ENCODE measurements around the gene ITPR2. TPM values are rescaled to one million over a fixed set of nuclear protein-coding genes. Genes with fewer than 3 reads are reported as not detected.
"Not testable (repeated sequence)": the region's sequence is repeated elsewhere in the genome, so short reads cannot be mapped to it uniquely, and the experiment has no call there.

The ITPR2 gene
- 27.5 TPM for polyA plus RNA-seq

- H3K27me3 Mint-ChIP-seq = no peaks in the 10 kb centered on the region
- H3K9me3 Mint-ChIP-seq = no peaks in the 10 kb centered on the region
- H3K27ac Mint-ChIP-seq = peak within 1 kb of the TSS; percentile 95 to 99 (median 99)
- peak within 1 kb of the TSS; percentile 97 to 99 (median 98) for H3K4me3 Mint-ChIP-seq
- peaks cover 31 to 43% (median 39%) of the 10 kb centered on the region in 3 donors for H3K4me1 Mint-ChIP-seq
- no peaks in the 10 kb centered on the region for H3K36me3 Mint-ChIP-seq
These were observed at the start of gene ITPR2 for GRCh38 chr12:26832822-26833742. Gene ITPR2, minus strand, starts transcription at chr12:26833194. Its CDS starts 413 bp downstream, at chr12:26832781.

GRCh38 chr12:26880625-26881024, 47.6 kb upstream of the ITPR2 start:
- Mint-ChIP-seq H3K4me1 (peaks cover 14 to 21% (median 19%) of the 10 kb centered on the region in 3 donors), H3K27me3 (peaks cover 3% of the 10 kb centered on the region), H3K36me3 (no peaks in the 10 kb centered on the region), H3K27ac (peak overlapping the region in 1 of 3 donors; percentile 27), H3K4me3 (no peak overlapping the region), H3K9me3 (peaks cover 2 to 3% (median 3%) of the 10 kb centered on the region in 3 donors)

- H3K9me3 Mint-ChIP-seq = peaks cover 2 to 3% (median 3%) of the 10 kb centered on the region in 3 donors
- peak overlapping the region in 3 of 4 donors; percentile 10 to 70 (median 49) for H3K4me3 Mint-ChIP-seq
- peaks cover 19 to 22% (median 20%) of the 10 kb centered on the region in 3 donors for H3K4me1 Mint-ChIP-seq
- peak overlapping the region; percentile 27 to 92 (median 91) for H3K27ac Mint-ChIP-seq
- H3K27me3 Mint-ChIP-seq = peaks cover 3% of the 10 kb centered on the region
- H3K36me3 Mint-ChIP-seq = peaks cover 2% of the 10 kb centered on the region
These were observed 45.7 kb upstream of the ITPR2 start for GRCh38 chr12:26878661-26879119.

GRCh38 chr12:26874501-26875296, 41.7 kb upstream of the ITPR2 start:
- H3K4me3 Mint-ChIP-seq = peak overlapping the region in 2 of 4 donors; percentile 0 to 37
- no peak overlapping the region for H3K27ac Mint-ChIP-seq
- H3K36me3 Mint-ChIP-seq = peaks cover 6% of the 10 kb centered on the region
- no peaks in the 10 kb centered on the region for H3K9me3 Mint-ChIP-seq
- H3K27me3 Mint-ChIP-seq = no peaks in the 10 kb centered on the region
- peaks cover 19 to 31% (median 26%) of the 10 kb centered on the region in 3 donors for H3K4me1 Mint-ChIP-seq

GRCh38 chr12:26872625-26873024, 39.6 kb upstream of the ITPR2 start:
- no peak overlapping the region for H3K4me3 Mint-ChIP-seq
- H3K36me3 Mint-ChIP-seq = peaks cover 11% of the 10 kb centered on the region
- H3K9me3 Mint-ChIP-seq = no peaks in the 10 kb centered on the region
- H3K27me3 Mint-ChIP-seq = no peaks in the 10 kb centered on the region
- peaks cover 4 to 13% (median 13%) of the 10 kb centered on the region in 3 donors for H3K4me1 Mint-ChIP-seq
- H3K27ac Mint-ChIP-seq = no peak overlapping the region

- no peak overlapping the region for H3K27ac Mint-ChIP-seq
- peaks cover 13% of the 10 kb centered on the region for H3K36me3 Mint-ChIP-seq
- H3K4me1 Mint-ChIP-seq = peaks cover 7 to 18% (median 17%) of the 10 kb centered on the region in 3 donors
- H3K27me3 Mint-ChIP-seq = no peaks in the 10 kb centered on the region
- no peak overlapping the region for H3K4me3 Mint-ChIP-seq
- no peaks in the 10 kb centered on the region for H3K9me3 Mint-ChIP-seq
These were observed 39.0 kb upstream of the ITPR2 start for GRCh38 chr12:26871985-26872384.

GRCh38 chr12:26870491-26871419, 37.8 kb upstream of the ITPR2 start:
- peaks cover 8 to 20% (median 20%) of the 10 kb centered on the region in 3 donors for H3K4me1 Mint-ChIP-seq
- no peaks in the 10 kb centered on the region for H3K9me3 Mint-ChIP-seq
- peak overlapping the region in 1 of 4 donors; percentile 69 for H3K4me3 Mint-ChIP-seq
- H3K36me3 Mint-ChIP-seq = peaks cover 13% of the 10 kb centered on the region
- peak overlapping the region in 1 of 3 donors; percentile 54 for H3K27ac Mint-ChIP-seq
- H3K27me3 Mint-ChIP-seq = no peaks in the 10 kb centered on the region

- Mint-ChIP-seq H3K27ac (peak overlapping the region in 2 of 3 donors; percentile 18 to 54), H3K27me3 (no peaks in the 10 kb centered on the region), H3K9me3 (no peaks in the 10 kb centered on the region), H3K4me3 (peak overlapping the region in 1 of 4 donors; percentile 69), H3K4me1 (peaks cover 8 to 22% (median 20%) of the 10 kb centered on the region in 3 donors), H3K36me3 (peaks cover 11% of the 10 kb centered on the region)
These were observed 37.0 kb upstream of the ITPR2 start for GRCh38 chr12:26869908-26870459.

- no peak overlapping the region for H3K27ac Mint-ChIP-seq
- H3K27me3 Mint-ChIP-seq = no peaks in the 10 kb centered on the region
- H3K9me3 Mint-ChIP-seq = no peaks in the 10 kb centered on the region
- H3K4me3 Mint-ChIP-seq = no peak overlapping the region
- H3K4me1 Mint-ChIP-seq = peaks cover 4 to 17% (median 15%) of the 10 kb centered on the region in 3 donors
- H3K36me3 Mint-ChIP-seq = peaks cover 11% of the 10 kb centered on the region
These were observed 36.1 kb upstream of the ITPR2 start for GRCh38 chr12:26869104-26869494.

- Mint-ChIP-seq H3K4me1 (peaks cover 4 to 17% (median 15%) of the 10 kb centered on the region in 3 donors), H3K4me3 (no peak overlapping the region), H3K27ac (no peak overlapping the region), H3K36me3 (peaks cover 11% of the 10 kb centered on the region), H3K27me3 (no peaks in the 10 kb centered on the region), H3K9me3 (no peaks in the 10 kb centered on the region)
These were observed 35.6 kb upstream of the ITPR2 start for GRCh38 chr12:26868447-26869103.

GRCh38 chr12:26867080-26867479, 34.1 kb upstream of the ITPR2 start:
- Mint-ChIP-seq H3K4me1 (peaks cover 4 to 17% (median 6%) of the 10 kb centered on the region in 3 donors), H3K27ac (peak overlapping the region in 1 of 3 donors; percentile 4), H3K36me3 (peaks cover 11% of the 10 kb centered on the region)

GRCh38 chr12:26863515-26863914, 30.5 kb upstream of the ITPR2 start:
- H3K4me1 Mint-ChIP-seq = peaks cover 4 to 11% (median 6%) of the 10 kb centered on the region in 3 donors
- H3K27me3 Mint-ChIP-seq = no peaks in the 10 kb centered on the region
- H3K36me3 Mint-ChIP-seq = peaks cover 7% of the 10 kb centered on the region
- H3K9me3 Mint-ChIP-seq = peaks cover 0 to 3% (median 0%) of the 10 kb centered on the region in 3 donors
- H3K27ac Mint-ChIP-seq = no peak overlapping the region
- H3K4me3 Mint-ChIP-seq = no peak overlapping the region

More at GRCh38 chr12:26867080-26867479, 34.1 kb upstream of the ITPR2 start:
- Mint-ChIP-seq H3K4me3 (peak overlapping the region in 2 of 4 donors; percentile 35 to 78), H3K9me3 (no peaks in the 10 kb centered on the region), H3K27me3 (no peaks in the 10 kb centered on the region)

GRCh38 chr12:26862787-26863186, 29.8 kb upstream of the ITPR2 start:
- H3K36me3 Mint-ChIP-seq, H3K9me3 Mint-ChIP-seq, H3K4me3 Mint-ChIP-seq, H3K27ac Mint-ChIP-seq, H3K27me3 Mint-ChIP-seq: not testable (repeated sequence)
- H3K4me1 Mint-ChIP-seq = peaks cover 4 to 11% (median 6%) of the 10 kb centered on the region in 3 donors
